Esophagus (tissue), 2 donors: ENCODE results near the gene TRERF1. TPM values are rescaled to one million over a fixed set of nuclear protein-coding genes. Genes with fewer than 3 reads are reported as not detected.
A peak's percentile ranks its signal among the peaks of the same experiment; 100 is the strongest.

Source experiments
- H3K27ac ChIP-seq, 2 donors: one replicate each; pipeline ENCODE4 v1.5.1; 2013; ENCODE audit warnings: low read depth in 2 of 2, mild to moderate bottlenecking in 2 of 2, inconsistent platforms in 1 of 2, low read length in 1 of 2, moderate library complexity in 1 of 2
- H3K27me3 ChIP-seq, 2 donors: one replicate each; pipeline ENCODE4 v1.6.1; 2013; ENCODE audit warnings: low read length in 2 of 2, control low read depth in 1 of 2, mild to moderate bottlenecking in 1 of 2; ENCODE audit not compliant: insufficient read depth in 2 of 2, control insufficient read depth in 1 of 2
- H3K36me3 ChIP-seq, 2 donors: one replicate each; pipeline ENCODE4 v1.6.1; 2013; ENCODE audit warnings: low read length in 1 of 2; ENCODE audit not compliant: control insufficient read depth in 2 of 2, insufficient read depth in 2 of 2
- H3K4me1 ChIP-seq, 2 donors: one replicate each; pipeline ENCODE4 v1.6.1; 2013; ENCODE audit warnings: low read length in 1 of 2; ENCODE audit not compliant: control insufficient read depth in 2 of 2, insufficient read depth in 2 of 2
- H3K4me3 ChIP-seq, 2 donors: one replicate each; pipeline ENCODE4 v1.5.1; 2013; ENCODE audit warnings: low read length in 2 of 2, mild to moderate bottlenecking in 2 of 2, low read depth in 1 of 2, moderate library complexity in 1 of 2
- H3K9me3 ChIP-seq, 2 donors: one replicate each; pipeline ENCODE4 v1.6.1; 2013; ENCODE audit warnings: mild to moderate bottlenecking in 2 of 2, low read depth in 1 of 2, low read length in 1 of 2, moderate library complexity in 1 of 2; ENCODE audit not compliant: control insufficient read depth in 2 of 2, insufficient read depth in 1 of 2
- WGBS, 2 donors: extraction: QIAGEN DNeasy Blood & Tissue Kit; methylation state at CpG; one replicate each; pipeline ENCODE4 v1.1.7; 2013; 5-methylcytosine and 5-hydroxymethylcytosine counted together
- polyA plus RNA-seq, 2 donors: library from polyadenylated mRNA; stranded (reverse); fragments of 200-250 nt; gene quantifications; one replicate each; pipeline ENCODE4 v1.2.3, GENCODE V29; 2013
- donor health status: healthy with polysubstance abuse.
- donor health status: Bipolar disorder and iron deficiency.

The TRERF1 gene, protein sequence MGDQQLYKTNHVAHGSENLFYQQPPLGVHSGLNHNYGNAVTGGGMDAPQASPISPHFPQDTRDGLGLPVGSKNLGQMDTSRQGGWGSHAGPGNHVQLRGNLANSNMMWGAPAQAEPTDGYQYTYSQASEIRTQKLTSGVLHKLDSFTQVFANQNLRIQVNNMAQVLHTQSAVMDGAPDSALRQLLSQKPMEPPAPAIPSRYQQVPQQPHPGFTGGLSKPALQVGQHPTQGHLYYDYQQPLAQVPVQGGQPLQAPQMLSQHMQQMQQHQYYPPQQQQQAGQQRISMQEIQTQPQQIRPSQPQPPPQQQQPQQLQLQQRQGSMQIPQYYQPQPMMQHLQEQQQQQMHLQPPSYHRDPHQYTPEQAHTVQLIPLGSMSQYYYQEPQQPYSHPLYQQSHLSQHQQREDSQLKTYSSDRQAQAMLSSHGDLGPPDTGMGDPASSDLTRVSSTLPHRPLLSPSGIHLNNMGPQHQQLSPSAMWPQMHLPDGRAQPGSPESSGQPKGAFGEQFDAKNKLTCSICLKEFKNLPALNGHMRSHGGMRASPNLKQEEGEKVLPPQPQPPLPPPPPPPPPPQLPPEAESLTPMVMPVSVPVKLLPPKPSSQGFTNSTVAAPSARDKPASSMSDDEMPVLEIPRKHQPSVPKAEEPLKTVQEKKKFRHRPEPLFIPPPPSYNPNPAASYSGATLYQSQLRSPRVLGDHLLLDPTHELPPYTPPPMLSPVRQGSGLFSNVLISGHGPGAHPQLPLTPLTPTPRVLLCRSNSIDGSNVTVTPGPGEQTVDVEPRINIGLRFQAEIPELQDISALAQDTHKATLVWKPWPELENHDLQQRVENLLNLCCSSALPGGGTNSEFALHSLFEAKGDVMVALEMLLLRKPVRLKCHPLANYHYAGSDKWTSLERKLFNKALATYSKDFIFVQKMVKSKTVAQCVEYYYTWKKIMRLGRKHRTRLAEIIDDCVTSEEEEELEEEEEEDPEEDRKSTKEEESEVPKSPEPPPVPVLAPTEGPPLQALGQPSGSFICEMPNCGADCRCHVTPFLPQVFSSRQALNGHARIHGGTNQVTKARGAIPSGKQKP (N-terminal part only)
- 1 to 10 TPM; 4.6 to 8.1 TPM for polyA plus RNA-seq

DNA sequence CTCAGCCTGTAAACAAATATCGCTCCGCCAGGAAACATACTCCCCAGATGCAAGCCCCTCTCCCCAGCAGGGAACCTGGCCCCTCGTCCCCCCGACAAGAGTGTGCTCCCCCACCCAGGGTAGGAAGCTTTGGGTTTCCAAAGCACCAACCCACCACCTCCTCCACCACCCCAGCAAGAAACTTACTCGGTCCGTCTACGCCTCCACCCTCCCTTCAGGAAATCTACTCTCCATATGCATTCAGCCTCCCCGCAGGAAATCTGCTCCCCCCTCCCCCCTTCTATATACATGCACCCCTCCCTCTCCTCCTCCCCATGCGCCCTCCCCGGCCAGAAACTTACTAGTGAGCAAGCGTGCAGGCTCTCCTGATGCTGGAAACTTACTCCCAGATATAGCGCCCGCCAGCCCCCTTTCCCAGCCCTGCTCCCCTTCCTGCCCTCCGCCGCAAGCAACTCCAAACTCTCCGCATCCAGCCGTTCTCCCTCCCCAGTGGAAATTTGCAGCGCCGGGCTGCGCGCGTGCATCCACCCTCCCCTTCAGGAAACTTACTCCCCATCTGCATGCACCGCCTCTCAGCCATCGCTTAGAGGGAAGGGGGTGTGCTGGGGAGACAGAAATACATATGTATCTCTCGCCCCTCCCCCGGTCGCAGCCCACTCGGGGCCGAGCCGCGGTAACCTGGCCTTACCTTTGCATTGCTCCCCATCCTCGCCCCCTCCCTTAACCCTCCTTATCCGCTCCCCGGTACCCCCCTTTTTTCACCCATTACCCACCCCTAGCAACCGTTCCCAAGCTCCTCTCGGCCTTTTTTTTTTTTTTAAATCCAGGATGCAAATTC is at the start of gene TRERF1:
TRERF1 (minus strand) TSS at position 594 of the 838 bp plus-strand sequence. CDS start 182,336 bp downstream, outside the sequence.
- peak within 1 kb of the TSS; percentile 88 to 97 for H3K27ac ChIP-seq
- WGBS, 2 donors = 0% methylated on average over 36 of the region's 36 CpGs
- no peaks in the 10 kb centered on the region for H3K36me3 ChIP-seq
- no peaks in the 10 kb centered on the region for H3K9me3 ChIP-seq
- H3K4me1 ChIP-seq = peaks cover 0 to 3% of the 10 kb centered on the region in 2 donors
- no peaks in the 10 kb centered on the region for H3K27me3 ChIP-seq
- H3K4me3 ChIP-seq = peak within 1 kb of the TSS; percentile 73 to 87

DNA sequence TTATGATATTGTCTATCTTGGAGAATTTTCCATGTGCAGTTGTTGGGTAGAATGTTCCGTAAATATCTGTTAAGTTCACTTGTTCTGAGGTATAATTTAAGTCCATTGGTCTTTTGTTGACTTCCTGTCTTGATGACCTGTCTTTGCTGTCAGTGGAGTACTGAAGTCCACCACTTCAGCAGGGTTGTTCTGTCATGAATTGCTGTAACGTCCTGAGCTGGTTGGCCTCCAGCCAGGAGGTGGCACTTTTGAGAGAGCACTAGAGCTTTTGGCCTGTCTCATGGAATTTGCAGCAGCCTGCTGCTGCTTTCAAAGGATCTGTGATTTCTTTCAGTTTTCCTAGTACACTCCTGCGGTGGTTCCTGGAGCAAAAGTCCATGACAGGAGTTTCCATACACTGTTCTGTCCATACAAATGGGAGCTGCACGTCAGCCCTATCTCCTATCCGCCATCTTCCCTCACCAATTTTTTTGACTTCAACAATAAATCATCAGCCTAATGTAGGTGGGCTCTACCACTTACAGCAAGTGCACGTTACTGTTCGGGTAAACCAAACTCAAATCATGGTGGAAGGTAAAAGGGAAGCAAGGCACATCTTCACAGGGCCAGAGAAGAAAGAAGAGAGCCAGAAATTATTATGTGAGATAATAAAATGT is 46.9 kb upstream of the TRERF1 start:
- WGBS, 2 donors = 79 to 84% methylated on average over 7 of the region's 7 CpGs
- H3K27ac ChIP-seq = no peak overlapping the region
- H3K4me3 ChIP-seq = no peak overlapping the region
- no peaks in the 10 kb centered on the region for H3K4me1 ChIP-seq
- H3K9me3 ChIP-seq = no peaks in the 10 kb centered on the region
- no peaks in the 10 kb centered on the region for H3K27me3 ChIP-seq
- H3K36me3 ChIP-seq = no peaks in the 10 kb centered on the region

DNA sequence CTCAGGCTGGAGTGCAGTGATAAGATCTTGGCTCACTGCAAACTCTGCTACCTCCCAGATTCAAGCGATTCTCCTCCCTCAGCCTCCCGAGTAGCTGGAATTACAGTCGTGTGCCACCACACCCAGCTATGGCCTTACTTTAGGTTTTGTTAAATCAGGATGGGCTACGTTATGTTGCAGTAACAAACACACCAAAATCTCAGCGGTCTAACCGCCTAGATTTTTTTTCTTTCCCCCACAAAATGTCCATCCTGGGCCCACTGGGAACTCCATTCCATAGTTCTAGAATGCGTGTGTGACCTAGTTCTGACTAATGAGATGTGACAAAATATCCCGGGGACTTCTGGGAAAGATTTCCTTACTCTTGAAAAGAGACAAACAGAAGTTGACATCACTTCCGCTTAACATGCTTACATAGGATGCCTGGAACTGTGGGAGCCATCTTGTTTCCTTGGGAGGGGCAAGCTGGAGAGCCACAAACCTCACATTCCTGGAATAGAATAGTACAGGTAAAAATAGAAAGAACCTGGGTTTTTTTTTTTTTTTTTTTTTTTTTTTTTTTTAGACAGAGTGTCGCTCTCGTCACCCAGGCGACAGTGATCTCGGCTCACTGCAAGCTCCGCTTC is 42.3 kb upstream of the TRERF1 start:
- H3K4me3 ChIP-seq = no peak overlapping the region
- no peaks in the 10 kb centered on the region for H3K27me3 ChIP-seq
- no peak overlapping the region for H3K27ac ChIP-seq
- WGBS, 2 donors = 88 to 93% methylated on average over 14 of the region's 14 CpGs
- H3K4me1 ChIP-seq = no peaks in the 10 kb centered on the region
- no peaks in the 10 kb centered on the region for H3K36me3 ChIP-seq
- no peaks in the 10 kb centered on the region for H3K9me3 ChIP-seq

DNA sequence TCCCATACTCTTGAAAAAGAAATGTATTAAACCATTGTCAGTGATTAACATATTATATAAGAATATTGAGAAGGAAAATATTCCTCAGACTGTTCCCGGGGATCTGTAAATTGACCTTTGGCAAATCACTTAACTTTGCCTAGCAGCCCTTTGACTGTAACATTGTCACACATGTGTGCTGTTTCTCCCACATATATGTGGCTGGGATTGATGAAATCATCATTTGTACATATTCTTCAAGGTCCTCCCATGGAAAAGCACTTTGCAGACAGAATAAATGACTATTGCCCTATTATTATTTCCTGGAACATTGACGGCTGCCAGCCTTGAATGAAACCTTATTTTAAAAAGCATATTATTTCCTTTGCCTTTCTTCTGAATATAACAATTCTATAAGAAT is 36.4 kb upstream of the TRERF1 start:
- no peak overlapping the region for H3K27ac ChIP-seq
- H3K4me3 ChIP-seq = no peak overlapping the region
- 80 to 83% methylated on average over 2 of the region's 2 CpGs for WGBS, 2 donors
- H3K9me3 ChIP-seq = no peaks in the 10 kb centered on the region
- H3K36me3 ChIP-seq = no peaks in the 10 kb centered on the region
- H3K4me1 ChIP-seq = no peaks in the 10 kb centered on the region
- H3K27me3 ChIP-seq = no peaks in the 10 kb centered on the region

DNA sequence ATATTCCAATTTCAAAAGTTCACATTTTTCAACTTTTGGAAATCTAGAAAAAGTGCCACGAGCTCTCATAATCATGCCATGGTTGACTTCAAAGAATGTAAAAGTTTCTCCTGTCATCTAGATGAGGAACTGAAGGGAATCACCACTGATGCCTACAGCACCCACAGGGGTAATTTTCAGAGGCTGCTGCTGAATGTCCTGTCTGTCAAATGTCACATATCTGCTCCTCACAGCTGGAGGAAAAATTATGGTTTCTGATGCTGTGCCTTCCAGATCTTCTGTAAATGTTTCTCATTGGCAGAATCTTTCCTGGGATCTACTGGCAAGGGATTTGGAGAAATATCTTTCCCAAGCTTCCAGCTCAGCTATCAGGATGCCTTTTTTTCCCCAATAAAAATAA is 32.5 kb upstream of the TRERF1 start:
- WGBS, 2 donors = 89 to 96% methylated on average over 1 of the region's 1 CpG

DNA sequence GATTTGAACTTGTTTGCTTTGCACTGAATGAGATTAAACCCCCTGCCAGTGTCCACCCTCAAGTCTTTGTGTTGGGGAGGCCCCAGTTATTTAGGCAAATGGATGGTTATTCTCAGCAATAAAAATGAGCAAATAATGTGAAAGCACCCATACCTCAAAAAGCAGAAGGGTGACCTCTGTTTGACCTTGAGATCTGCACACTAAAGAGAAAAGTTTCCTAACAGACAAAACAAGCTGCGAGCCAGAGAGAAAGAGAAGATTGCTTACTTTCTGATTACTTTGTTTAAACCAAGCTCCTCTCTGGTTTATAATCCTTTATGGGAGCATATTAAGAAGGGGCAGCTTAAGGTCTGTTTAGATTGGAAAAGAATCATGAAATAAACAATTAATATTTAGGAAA is 30.4 kb upstream of the TRERF1 start:
- Histone ChIP-seq H3K27ac (no peak overlapping the region), H3K9me3 (no peaks in the 10 kb centered on the region), H3K4me3 (no peak overlapping the region), H3K36me3 (no peaks in the 10 kb centered on the region), H3K27me3 (no peaks in the 10 kb centered on the region), H3K4me1 (no peaks in the 10 kb centered on the region)
- 54 to 62% methylated on average over 1 of the region's 1 CpG for WGBS, 2 donors

More for the DNA sequence above, 32.5 kb upstream of the TRERF1 start:
- Histone ChIP-seq H3K4me1 (no peaks in the 10 kb centered on the region), H3K9me3 (no peaks in the 10 kb centered on the region), H3K4me3 (no peak overlapping the region), H3K36me3 (no peaks in the 10 kb centered on the region), H3K27ac (no peak overlapping the region), H3K27me3 (no peaks in the 10 kb centered on the region)

DNA sequence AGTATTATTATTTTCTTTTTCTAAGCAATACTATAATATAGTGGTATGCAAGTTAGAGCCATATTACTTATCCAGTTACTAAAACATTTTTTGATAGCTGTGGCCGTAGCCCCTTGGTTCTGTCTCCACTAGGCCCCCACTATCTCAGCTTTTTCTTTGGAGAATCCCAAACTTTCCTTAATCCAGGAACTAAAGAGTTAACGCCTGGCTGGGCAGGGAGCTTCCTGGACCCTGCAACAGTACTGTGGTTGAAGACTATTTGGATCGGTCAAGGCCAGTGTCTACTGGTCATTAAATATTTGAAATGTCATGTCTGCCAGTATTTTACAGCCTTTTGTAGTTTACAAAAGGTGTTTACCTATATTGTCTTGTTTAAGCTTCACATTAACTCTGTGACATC is 20.0 kb upstream of the TRERF1 start:
- Histone ChIP-seq H3K27me3 (no peaks in the 10 kb centered on the region), H3K4me3 (no peak overlapping the region), H3K4me1 (no peaks in the 10 kb centered on the region), H3K36me3 (no peaks in the 10 kb centered on the region), H3K27ac (no peak overlapping the region), H3K9me3 (no peaks in the 10 kb centered on the region)
- 63 to 72% methylated on average over 3 of the region's 3 CpGs for WGBS, 2 donors

DNA sequence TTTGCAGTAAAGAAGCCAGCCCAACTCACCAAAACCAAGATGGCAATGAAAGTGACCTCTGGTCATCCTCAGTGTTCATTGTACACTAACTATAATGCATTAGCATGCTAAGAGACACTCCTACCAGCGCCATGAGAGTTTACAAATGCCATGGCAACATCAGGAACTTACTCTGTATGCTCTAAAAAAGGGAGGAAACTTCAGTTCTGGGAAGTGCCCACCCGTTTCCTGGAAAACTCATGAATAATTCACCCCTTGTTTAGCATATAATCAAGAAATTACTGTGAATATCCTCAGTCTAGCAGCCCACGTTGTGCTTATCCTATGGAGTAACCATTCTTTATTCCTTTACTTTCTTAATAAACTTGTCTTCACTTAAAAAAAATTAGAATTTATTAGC is 19.4 kb upstream of the TRERF1 start:
- Histone ChIP-seq H3K9me3 (no peaks in the 10 kb centered on the region), H3K4me3 (no peak overlapping the region), H3K27me3 (no peaks in the 10 kb centered on the region), H3K4me1 (no peaks in the 10 kb centered on the region), H3K36me3 (no peaks in the 10 kb centered on the region), H3K27ac (no peak overlapping the region)
- WGBS, 2 donors = 74 to 78% methylated on average over 3 of the region's 3 CpGs
